GM19438 (cell line): ENCODE measurements around the gene NUDT8.
A peak's percentile ranks its signal among the peaks of the same experiment; 100 is the strongest.
"Not testable (repeated sequence)": the region's sequence is repeated elsewhere in the genome, so short reads cannot be mapped to it uniquely, and the experiment has no call there.

Experiments used
- ATAC-seq: cut with Tn5 transposase; IDR thresholded peaks from one replicate; pipeline ENCODE4 v1.9.1; 2021; ENCODE audit warnings: low read depth; ENCODE audit not compliant: unreplicated experiment

NUDT8 gene

DNA sequence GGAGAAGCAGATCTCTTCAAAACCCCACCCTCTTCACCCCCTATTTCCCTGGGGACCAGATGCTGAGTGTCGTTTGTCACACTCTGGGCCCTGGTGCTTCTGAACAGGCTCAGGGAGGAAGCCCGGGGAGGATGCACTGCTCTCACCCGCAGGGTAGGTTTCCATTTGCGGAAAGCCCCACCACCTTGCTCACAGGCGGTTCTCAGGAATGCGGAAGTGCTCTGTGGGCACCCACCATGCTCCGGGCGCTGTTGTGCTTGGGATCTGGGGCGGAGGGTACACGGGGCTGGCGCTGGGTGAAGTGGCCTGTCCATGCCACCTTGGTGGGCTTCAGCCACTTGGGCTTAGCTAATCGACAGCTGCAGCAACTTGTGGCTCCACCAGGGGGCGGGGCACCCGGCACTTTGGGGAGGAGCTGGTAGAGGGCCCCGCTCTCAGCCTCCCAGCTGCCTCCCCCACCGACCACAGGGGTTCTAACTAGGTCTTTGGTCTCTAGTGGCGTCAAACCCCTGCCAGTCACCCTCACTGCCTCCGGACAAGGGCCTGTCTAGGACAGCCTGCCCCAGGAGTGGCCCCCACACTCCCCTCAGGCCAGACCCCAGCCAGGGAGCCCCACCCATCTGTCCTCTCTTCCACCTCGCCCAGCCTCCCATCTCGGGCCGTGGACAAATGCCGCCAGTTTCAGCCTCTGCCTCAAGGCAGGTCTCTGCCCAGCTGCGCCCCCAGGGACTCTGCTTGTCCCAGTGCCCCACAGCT lies 15.6 kb downstream of the NUDT8 start:
- ATAC-seq, result peak; percentile 82

DNA sequence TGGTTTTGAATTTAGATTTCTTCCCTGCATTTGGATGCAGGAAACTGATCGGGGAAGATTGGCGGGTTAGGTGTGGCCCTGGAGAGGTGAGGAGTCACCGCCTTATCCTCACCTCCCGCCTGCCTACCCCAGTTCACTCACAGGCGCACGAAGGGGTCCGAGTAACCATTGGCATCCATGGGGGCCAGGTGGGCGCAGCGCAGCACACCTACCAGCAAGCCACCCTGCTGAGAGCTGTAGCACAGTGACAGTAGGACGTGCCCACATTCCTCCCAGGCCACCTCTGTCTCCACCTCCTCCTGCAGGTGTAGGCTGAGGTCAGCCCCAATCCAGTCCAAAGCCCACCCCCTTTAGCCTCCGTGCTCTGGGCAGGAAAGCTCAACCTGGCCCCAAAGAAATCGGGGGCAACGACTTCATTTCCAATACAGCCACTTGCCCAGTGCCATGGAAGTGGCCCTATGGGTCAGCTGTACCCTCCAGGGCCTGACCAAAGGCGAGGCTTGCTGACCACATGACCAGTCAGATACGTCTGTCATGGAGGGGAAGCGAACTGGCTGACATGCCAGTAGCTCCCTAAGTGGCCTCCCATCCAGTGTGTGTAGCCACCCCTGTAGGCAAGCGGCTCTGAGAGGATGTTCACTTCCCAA lies 16.3 kb downstream of the NUDT8 start:
- no peak for ATAC-seq

GRCh38 chr11:67612751-67613150 lies 17.0 kb downstream of the NUDT8 start:
- ATAC-seq, result no peak

DNA sequence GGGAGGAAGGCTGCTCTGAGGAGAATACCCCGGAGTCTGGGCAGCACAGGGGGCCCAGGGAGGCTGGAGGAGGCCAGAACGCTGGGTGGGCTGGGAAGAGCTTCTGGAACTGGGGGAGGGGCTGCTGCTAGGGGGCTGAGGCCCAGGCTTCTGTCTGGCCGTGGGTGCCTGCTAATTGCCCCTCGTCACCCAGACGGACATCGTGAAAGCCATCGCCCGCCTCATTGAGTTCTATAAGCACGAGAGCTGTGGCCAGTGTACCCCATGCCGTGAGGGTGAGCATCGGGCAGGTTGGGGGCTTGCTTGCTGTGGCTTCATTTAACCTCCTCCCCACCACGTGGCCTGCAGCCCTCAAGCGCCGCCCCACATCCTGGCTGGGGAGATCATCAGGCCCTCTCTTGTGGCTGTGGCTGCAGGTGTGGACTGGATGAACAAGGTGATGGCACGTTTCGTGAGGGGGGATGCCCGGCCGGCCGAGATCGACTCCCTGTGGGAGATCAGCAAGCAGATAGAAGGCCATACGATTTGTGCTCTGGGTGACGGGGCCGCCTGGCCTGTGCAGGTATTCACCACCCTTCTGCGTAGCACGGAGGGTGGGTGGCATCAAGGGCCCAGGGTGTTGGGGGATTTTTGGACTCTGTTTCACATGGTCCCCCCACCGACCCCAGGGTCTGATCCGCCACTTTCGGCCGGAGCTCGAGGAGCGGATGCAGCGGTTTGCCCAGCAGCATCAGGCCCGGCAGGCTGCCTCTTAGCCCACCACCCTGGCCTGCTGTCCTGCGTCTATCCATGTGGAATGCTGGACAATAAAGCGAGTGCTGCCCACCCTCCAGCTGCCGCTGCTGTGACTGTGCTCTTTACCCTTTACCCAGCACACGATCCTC lies 17.8 kb downstream of the NUDT8 start:
- no peak for ATAC-seq

GRCh38 chr11:67611165-67611564 lies 18.6 kb downstream of the NUDT8 start:
- no peak for ATAC-seq

DNA sequence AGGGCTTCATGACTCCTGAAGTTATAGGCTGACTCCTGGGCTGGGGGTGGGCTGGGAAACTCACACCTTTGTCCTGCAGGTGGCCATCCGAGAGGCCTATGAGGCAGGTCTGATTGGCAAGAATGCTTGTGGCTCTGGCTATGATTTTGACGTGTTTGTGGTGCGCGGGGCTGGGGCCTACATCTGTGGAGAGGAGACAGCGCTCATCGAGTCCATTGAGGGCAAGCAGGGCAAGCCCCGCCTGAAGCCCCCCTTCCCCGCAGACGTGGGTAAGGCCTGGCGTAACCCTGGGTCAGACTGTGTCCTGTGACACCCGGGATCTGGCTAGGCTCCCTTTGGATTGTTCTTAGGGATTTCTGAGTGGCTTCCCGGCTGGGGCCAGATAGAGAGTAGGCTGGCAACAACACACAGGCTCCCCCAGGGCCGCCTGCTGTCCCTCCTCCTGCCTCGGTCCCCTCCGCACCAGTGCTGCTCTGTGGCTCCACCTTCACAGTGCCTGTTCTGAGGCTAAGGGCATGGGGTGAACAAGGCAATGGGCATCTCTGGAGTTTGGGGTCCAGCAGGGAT lies 19.4 kb downstream of the NUDT8 start:
- no peak for ATAC-seq

DNA sequence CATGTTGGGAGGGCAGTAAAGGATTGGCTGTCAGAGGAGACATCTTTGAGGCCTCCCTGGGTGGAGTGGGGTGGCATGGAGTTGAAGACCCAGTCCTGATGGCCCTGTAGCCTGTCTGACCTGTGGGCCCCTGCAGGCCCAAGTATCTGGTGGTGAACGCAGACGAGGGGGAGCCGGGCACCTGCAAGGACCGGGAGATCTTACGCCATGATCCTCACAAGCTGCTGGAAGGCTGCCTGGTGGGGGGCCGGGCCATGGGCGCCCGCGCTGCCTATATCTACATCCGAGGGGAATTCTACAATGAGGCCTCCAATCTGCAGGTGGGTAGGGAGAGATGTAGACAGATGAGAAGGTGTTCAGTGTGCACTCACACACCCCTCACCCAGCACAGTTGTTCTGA lies 20.4 kb downstream of the NUDT8 start:
- no peak for ATAC-seq

- ATAC-seq, result no peak
These were observed 21.3 kb downstream of the NUDT8 start for GRCh38 chr11:67608486-67608885.

- ATAC-seq, result no peak
These were observed 22.2 kb downstream of the NUDT8 start for GRCh38 chr11:67607507-67607906.

DNA sequence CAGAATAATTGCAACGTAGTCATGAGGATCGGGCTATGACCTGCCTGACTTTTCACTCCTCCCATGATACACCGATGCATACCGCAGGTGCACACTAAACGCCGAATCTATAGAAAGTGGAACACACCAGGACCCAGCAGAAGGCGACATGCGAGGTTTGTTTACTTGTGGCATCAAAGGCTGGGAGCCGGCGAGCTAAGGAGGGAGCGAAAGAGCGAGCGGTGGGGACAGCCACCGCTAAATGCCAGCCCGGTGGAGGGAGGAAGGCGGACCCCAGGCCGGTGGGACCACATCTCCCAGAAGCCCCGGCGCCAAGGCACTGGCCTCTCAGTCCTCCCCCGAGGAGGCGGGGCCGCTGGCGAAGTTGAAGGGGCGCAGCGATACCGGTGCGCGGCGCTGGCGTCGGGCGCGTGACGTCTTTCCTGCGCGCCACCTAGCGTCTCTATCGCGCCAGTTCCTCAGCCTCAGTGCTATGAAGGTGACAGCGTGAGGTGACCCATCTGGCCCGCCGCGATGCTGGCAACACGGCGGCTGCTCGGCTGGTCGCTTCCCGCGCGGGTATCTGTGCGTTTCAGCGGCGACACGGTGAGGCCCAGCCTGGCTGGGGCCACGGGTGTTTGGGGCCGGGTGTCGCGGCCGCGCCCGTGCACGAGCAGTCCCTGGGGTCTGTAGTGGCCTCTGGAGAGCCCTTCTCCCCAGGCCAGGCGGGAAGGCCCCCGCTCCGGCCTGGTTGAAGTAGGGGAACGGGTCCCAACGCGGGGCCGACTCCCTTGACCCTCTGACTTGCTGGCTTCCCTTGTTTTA lies 23.0 kb downstream of the NUDT8 start, which contains the start of gene NDUFV1:
Gene NDUFV1 (plus strand): TSS at position 445 of the 804 bp plus-strand sequence. CDS start 69 bp downstream, at position 514.
- peak; percentile 95 for ATAC-seq

- no peak for ATAC-seq
These were observed 23.6 kb downstream of the NUDT8 start for GRCh38 chr11:67606093-67606491.

DNA sequence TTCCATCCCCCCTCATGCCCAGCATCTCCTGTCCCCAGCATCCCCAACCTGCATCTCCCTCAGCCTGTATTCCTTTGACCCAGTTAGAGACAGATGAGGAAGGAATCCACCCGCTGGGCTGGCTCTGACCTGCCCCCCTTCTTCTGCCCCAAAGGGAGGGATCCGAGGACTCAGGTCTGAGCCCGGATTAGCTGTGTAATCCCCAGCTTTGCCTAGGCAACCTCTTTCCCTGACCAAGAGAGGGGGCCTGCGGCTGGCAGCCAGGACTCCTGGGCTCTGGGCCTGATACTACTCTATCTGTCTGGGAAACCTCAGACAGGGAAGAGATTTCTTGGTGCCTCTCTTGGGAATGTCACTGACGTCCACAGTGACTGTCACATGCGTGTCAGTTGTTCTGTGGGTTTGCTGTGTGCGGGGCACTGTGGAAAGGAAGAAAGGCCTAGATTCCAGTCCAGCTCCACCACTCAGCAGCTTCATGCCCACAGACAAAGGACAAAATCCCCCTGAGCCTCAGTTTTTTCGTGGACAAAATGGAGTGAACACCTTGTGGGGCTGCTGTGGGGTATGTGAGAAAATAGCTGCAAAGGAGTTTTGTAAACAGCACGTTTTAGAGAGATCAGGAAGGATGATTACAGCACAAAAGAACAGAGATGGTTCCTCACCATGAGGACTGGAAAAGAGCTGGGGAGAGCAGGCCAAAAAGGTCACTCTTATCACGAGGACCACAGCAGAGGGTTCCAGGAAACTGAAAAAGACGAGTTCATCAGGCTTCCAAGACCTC lies 24.3 kb downstream of the NUDT8 start:
- ATAC-seq, result no peak

DNA sequence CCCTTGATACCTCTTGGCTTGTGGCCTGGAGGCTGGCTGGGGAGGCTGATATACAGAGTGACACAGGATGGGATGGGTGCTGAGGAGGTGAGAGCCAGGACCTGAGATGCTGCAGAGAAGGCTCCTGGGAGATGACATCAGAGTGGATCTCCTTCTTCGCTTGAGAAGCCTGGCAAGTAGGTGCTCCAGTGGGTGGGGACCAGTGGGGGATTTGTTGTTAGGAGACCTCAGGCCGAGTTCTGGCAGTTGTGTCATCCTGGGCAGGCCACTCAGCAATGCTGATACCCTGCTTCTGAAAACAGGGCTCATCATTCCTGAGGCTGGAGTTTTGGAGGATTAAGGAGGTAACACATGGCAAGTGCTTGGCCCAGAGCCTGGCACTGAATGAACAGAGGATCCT lies 24.9 kb downstream of the NUDT8 start:
- ATAC-seq, result no peak

DNA sequence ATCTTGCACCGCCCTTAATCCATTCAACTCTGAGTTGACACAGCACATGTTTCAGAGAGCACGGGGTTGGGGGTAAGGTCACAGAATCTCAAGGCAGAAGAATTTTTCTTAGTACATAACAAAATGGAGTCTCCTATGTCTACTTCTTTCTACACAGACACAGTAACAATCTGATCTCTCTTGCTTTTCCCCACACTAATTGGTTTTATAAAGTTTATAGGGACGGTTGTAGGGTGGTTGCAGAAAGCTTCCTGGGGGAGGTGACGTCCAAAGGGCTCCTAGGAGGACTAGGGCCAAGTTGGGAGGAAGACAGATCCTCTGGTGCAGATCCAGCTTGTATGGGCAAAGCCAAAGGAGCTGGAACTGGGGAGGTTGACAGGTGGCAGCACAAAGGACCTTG lies 25.6 kb downstream of the NUDT8 start:
- not testable (repeated sequence) for ATAC-seq

- ATAC-seq, result no peak
These were observed 28.6 kb downstream of the NUDT8 start for GRCh38 chr11:67601098-67601497.

GRCh38 chr11:67600324-67601029 lies 29.3 kb downstream of the NUDT8 start:
- no peak for ATAC-seq

- no peak for ATAC-seq
These were observed 30.6 kb downstream of the NUDT8 start for GRCh38 chr11:67599149-67599548.

DNA sequence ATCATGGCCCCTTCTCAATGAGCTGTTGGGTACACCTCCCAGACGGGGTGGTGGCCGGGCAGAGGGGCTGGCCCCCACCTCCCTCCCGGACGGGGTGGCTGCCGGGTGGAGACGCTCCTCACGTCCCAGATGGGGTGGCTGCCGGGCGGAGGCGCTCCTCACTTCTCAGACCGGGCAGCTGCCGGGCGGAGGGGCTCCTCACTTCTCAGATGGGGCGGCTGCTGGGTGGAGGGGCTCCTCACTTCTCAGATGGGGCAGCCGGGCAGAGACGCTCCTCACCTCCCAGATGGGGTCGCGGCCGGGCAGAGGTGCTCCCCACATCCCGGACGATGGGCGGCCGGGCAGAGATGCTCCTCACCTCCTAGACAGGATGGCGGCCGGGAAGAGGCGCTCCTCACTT lies 31.8 kb downstream of the NUDT8 start:
- ATAC-seq, result not testable (repeated sequence)

DNA sequence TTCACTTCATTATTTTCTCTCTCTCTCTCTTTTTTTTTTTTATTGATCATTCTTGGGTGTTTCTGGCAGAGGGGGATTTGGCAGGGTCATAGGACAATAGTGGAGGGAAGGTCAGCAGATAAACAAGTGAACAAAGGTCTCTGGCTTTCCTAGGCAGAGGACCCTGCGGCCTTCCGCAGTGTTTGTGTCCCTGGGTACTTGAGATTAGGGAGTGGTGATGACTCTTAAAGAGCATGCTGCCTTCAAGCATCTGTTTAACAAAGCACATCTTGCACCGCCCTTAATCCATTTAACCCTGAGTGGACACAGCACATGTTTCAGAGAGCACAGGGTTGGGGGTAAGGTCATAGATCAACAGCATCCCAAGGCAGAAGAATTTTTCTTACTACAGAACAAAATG lies 32.3 kb downstream of the NUDT8 start:
- ATAC-seq, result not testable (repeated sequence)
